ENCODE measurements around the gene DUSP28.

- TF ChIP-seq EZH2 (IDR thresholded peaks at IDR 0.05): no peak
- TF ChIP-seq, protein P1, sequence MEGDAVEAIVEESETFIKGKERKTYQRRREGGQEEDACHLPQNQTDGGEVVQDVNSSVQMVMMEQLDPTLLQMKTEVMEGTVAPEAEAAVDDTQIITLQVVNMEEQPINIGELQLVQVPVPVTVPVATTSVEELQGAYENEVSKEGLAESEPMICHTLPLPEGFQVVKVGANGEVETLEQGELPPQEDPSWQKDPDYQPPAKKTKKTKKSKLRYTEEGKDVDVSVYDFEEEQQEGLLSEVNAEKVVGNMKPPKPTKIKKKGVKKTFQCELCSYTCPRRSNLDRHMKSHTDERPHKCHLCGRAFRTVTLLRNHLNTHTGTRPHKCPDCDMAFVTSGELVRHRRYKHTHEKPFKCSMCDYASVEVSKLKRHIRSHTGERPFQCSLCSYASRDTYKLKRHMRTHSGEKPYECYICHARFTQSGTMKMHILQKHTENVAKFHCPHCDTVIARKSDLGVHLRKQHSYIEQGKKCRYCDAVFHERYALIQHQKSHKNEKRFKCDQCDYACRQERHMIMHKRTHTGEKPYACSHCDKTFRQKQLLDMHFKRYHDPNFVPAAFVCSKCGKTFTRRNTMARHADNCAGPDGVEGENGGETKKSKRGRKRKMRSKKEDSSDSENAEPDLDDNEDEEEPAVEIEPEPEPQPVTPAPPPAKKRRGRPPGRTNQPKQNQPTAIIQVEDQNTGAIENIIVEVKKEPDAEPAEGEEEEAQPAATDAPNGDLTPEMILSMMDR (IDR thresholded peaks at IDR 0.05): no peak
- TF ChIP-seq EZH2phosphoT487 (IDR thresholded peaks at IDR 0.05): no peak
Observed at GRCh38 chr2:240585681-240586197, 25.6 kb downstream of the DUSP28 start.
